Measurements from ENCODE around the gene TBXT.
"Not testable (repeated sequence)": the region's sequence is repeated elsewhere in the genome, so short reads cannot be mapped to it uniquely, and the experiment has no call there.

The TBXT gene, protein sequence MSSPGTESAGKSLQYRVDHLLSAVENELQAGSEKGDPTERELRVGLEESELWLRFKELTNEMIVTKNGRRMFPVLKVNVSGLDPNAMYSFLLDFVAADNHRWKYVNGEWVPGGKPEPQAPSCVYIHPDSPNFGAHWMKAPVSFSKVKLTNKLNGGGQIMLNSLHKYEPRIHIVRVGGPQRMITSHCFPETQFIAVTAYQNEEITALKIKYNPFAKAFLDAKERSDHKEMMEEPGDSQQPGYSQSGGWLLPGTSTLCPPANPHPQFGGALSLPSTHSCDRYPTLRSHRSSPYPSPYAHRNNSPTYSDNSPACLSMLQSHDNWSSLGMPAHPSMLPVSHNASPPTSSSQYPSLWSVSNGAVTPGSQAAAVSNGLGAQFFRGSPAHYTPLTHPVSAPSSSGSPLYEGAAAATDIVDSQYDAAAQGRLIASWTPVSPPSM

GRCh38 chr6:166167801-166168615 lies at the start of gene TBXT:
TBXT (minus strand) TSS chr6:166167851; CDS start chr6:166167591, 260 bp downstream.
- DNase-seq: peak; percentile 76

DNA sequence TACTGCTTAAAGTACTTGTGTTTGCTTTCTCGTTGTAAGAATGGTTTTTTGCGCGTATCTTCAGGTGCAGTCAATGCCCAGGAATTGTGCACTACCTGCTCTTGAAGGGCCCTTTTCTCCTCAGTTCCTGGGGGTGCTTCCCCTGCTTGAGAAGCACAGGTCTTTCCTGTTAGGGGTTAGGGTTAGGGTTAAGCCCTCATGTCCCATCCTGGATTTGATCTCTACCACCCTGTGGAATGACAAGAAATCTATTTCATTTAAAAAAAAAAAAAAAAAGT lies 39.6 kb upstream of the TBXT start:
- DNase-seq: no peak

GRCh38 chr6:166206510-166207283 lies 39.0 kb upstream of the TBXT start:
- no peak for DNase-seq

DNA sequence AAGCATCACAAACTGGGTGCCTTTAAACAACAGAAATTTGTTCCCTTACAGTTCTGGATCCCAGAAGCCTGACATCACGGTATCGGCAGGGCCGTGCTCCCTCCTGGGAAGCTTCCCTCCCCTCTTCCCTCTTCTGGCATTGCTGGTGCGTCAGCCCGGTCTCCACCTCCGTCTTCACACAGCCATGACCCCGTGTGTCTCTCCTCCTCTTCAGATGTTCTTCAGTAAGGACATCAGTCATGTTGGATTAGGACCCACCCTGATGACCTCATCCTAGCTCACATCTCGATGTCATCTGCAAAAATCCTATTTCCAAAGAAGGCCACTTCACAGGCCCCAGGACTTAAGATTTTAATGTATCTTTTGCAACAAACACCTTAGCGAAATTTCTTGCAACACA lies 38.4 kb upstream of the TBXT start:
- no peak for DNase-seq

DNA sequence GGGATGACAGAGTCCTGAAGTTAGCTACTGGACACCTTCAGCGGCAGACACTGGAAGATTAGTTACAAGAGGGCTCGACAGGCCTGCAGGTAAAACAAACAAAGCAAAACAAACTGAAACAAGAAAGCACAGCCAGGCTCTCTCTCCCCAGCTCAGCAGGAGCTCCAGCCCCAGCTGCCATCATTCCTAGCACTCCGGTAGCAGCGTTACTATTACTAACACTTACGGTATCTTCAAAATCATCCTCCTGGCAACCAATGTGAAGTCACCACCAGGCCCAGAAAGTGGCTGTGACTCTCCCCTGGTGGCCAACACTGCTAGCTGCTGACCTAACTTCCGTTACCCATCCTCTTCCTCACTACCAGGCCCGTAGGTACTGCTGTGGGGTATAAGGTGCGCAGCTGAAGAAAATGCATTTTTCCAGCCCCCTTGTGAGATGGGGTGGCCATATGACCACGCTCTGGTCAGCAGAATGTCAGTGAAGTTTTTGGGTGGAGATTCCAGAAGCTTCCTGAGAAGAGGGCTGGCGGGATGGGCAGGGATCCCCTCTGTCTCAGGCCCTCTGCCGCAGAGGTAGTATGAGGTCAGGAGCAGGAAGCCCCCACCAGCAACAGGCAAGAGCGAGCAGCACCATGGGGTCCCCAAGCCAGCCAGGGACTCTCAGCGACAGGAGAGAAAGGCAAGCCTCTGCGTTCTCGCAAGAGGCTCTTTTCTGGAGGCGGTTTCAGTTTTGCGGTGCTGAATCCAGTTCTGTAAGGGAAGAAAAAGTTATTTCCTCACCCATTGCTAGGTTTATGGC lies 37.4 kb upstream of the TBXT start:
- DNase-seq: peak; percentile 45

DNA sequence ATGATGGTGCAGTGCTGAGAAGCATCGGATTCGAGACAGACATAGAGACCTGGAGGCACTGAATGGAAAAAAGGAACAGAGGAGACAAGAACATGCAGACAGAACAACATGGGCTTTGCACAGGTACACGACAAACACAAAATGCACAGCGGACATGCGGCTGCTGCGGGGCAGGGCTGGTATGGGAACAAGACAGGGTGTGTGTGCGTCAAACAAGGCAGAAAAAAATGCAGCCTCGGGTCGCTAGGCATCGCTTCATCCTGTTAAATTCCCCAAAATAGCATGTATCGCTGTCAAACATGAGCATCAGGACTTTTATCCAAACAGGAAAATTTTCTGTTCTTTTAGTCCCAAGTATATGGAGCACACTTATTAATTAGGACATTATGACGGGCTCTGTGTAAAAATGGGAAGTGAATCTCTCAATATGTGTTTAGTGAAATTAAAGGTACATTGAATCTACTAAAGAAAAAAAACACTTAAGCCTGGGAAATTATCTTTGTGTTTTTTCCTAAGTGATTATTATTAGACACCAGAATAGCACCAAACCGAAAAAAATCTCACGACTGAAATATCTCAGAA lies 36.1 kb upstream of the TBXT start:
- no peak for DNase-seq

- DNase-seq: no peak
Measured at GRCh38 chr6:166203003-166203640, 35.5 kb upstream of the TBXT start.

DNA sequence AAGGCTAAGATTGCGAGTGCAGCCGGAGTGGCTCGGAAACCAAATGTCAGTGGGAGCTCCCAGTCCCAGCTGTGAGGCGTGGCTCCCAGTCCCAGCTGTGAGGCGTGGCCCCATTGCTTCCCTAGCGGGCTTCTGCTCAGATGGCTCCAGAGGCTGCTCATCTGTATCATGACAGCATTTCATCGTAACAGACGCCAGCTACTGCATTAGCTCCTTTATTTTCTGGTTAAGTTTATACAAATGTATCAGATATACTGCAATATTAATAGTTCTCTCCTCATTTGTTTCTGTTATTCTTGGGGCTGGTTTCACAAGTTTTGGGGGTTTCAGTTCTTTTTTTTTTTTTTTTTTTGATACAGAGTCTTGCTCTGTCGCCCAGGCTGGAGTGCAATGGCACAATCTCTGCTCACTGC lies 34.7 kb upstream of the TBXT start:
- DNase-seq: no peak

DNA sequence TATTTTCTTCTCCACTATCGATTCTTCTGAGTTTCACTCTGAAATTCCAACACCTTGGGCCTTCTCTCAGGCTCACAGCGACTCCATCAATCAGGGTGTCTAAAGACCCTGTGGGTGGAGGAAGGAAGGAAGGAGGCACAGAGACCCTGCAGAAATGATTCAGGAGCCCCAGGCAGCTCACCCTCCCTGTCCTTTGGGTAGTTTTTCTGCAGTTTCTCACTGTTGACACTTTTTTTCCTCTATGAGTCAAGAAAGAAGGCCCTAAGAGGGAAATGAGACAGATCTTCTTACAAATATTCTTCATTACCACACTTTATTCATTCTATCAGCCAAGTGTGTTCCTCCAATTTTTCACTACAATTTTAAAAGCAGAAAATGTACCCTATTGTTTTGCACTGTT lies 34.2 kb upstream of the TBXT start:
- DNase-seq: no peak

DNA sequence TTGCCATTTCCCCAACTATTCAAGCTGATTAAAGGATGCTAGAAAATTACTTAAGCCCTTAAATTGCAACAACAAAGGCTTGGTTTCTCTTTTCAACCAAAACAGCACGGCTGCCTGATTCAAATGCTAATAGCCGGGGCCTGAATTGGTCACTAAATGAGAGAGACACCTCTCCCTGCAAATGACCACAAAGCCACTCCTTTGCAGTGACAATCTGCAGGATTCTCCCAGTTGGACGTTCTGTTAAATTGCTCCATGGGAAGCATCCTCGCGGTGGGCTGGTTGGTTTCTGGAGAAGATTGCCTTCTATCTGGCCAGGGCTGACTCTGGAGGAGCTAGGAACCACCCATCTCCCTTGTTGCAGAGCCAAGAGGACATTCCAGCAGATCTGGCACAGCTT lies 29.7 kb upstream of the TBXT start:
- no peak for DNase-seq

DNA sequence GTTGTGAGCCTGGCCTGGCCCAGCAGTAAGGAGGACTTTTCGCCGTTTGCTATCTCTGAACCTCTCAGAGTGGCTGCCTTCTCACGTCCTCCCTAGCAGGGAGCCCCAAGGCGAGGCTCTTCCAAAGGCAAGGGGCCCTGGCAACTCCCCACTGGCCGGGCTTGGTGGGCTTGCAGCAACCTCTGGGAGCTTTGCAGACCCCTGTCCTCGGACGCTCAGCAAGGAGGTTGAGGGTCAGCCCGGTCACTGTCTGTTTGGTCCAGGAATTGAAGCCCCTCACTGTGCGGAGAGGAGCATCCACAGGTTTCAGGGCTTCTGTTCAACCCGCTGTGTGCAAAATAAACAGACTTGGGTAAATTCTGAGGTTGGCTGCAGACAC lies 28.2 kb upstream of the TBXT start:
- DNase-seq: no peak

- DNase-seq: no peak
Measured at GRCh38 chr6:166194914-166195859, 27.5 kb upstream of the TBXT start.

GRCh38 chr6:166192557-166192956 lies 24.9 kb upstream of the TBXT start:
- DNase-seq: no peak

DNA sequence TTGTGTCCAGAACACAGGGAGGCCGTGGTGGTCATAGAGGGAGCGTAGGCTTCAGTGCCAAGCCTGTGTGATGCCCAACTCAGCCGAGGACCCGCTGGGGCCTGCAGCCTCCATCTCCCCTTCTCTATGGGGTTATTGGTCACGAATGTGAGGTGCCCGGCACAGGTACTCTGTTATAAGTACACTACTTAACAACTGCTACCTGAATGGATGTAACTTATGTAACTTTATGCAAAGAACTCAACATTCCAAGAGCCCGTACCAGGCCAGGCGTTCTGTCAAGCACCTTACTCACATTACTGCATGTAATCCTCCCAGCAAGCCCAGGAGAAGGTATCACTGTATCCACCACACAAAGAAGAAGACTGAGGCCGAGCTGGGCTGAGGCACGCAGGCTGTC lies 24.5 kb upstream of the TBXT start:
- DNase-seq: no peak

DNA sequence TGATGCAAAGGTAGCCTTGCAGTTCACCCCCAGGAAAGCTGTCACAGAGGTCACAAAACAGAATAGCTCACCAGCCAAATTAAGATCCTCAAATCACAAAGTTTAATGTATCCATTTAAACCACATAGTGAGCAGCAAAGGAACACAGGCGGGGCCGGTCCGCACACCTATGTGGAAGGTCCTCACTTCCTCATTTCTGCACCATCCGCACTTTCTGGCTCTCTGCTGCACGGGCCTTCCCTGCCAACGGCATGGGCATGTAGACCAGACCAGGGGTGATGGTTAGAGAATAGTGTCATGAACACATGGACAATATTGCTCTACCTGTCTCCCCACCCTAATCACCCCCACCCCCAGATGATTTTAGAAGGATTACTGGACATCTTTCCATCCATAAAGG lies 12.1 kb upstream of the TBXT start:
- no peak for DNase-seq

DNA sequence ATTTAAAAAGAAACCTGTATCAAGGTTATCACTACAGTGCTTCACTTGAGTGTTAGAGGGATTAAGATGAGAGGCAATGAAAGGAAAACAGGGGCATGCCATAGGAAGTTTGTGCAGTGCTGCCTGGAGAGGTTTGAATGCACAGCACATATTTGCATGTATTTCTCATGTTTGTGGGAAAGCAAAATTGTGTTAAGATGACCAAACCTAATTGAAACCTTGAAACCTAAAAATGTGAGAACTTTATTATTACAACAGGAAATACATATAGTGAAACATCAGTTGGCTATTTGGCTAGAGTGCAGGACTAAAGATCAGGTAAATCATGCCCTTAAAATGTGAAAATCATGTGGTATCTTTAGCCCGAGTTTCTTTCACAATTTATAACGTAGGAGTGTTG lies 8.5 kb upstream of the TBXT start:
- DNase-seq: no peak

DNA sequence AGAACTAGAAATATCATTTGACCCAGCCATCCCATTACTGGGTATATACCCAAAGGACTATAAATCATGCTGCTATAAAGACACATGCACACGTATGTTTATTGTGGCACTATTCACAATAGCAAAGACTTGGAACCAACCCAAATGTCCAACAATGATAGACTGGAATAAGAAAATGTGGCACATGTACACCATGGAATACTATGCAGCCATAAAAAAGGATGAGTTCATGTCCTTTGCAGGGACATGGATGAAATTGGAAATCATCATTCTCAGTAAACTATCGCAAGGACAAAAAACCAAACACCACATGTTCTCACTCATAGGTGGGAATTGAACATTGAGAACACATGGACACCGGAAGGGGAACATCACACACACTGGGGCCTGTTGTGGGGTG lies 7.4 kb upstream of the TBXT start:
- DNase-seq: not testable (repeated sequence)

DNA sequence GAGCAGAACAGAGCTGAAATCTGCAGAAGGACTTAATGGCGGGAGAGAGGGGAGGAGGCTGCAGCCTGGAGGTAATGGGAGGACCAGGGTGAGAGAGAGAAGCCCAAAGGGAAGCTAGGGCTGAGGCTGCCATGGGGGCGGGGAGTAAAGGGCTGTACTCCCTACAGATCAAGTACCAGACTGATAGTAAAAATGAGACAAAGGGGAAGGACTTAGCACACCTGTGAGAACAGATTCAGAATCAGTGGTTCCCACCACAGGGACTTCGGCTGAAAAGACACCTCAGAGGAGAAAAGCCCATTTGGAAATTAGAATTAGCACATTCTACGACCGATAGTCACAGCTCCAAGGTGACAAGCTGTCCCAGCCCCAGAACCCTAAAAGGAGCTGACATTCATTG lies 6.4 kb upstream of the TBXT start:
- DNase-seq: no peak

GRCh38 chr6:166173281-166173951 lies 5.8 kb upstream of the TBXT start:
- DNase-seq: peak; percentile 84

DNA sequence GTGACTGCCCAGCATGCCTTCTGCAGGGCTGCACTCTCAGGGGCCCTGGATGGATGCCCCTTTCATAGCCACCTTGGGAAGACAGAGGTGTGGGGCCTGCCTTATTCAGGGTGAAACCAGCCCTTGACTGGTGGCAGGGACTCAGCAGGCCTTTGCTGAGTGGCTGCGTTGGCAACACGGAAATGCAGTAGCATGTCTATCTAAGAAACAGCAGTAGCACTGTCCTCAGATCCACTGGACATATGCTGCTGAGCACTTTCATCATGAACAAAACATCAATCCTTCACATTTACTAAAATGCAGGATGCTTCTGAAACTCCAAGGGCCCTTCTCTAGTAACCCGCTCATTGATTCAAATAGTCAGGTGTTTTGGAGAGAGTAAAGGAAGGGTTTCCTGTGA lies 4.9 kb upstream of the TBXT start:
- no peak for DNase-seq
